GM23248 (cell line): ENCODE results near the gene CLEC16A.

Experiments
- EZH2 ChIP-seq: fragments of 200-600 bp; sonication (generic); IDR thresholded peaks from 2 replicates; pipeline ENCODE4 v1.6.1; 2018; ENCODE audit warnings: antibody characterized with exemption, mild to moderate bottlenecking; ENCODE audit not compliant: insufficient read depth, poor library complexity, severe bottlenecking
- EZH2phosphoT487 ChIP-seq: fragments of 200-600 bp; sonication (generic); IDR thresholded peaks from 2 replicates; pipeline ENCODE4 v1.6.1; 2018; ENCODE audit warnings: antibody characterized with exemption, moderate library complexity, mild to moderate bottlenecking, low read depth; ENCODE audit not compliant: insufficient read depth

DNA sequence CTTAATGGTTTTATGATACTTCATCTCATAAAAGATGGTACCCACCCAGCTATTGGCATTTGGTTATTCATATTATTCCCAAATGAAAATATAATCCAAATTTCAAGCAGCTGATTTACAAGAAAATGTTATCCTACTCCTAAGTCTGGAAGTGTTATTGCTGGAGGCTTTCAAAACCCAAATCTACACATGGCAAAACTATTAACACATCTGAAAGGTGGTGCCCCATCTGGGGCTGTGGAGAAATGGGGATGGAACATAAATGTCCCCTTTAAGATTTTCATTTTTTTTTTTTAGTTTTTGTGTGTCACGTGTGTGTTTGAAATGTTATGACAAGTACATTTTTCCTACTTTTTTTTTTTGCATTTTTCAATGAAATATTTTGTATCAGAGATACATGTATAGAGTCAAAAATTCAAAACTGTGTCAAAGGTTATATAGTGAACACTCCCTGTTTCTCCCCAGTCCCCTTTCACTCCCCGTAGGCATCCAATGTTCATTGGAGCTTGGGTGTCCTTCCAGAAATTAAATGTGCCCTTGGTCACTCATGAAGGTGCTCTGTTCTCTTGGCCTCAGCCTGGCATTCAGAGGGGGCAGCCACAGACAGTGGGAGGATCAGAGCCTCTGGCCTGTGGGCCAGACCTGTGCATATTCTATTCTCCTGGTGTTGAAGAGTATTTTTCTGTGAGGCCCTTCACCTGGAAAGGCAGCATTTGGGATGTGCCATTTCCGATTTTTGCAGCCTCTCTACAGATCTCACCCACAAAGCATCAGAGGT lies 79.1 kb downstream of the CLEC16A start:
- TF ChIP-seq EZH2phosphoT487 (no peak), EZH2 (no peak)
